ENCODE measurements around the gene LCN2. TPM values are rescaled to one million over a fixed set of nuclear protein-coding genes. Genes with fewer than 3 reads are reported as not detected.

The LCN2 gene
- total and polyA plus RNA-seq, 9 of the 15 experiments (the other 6 are each of a cell fraction or from before 2014, with no cell fraction given) = 0.10 to 1.2 (median 0.44) TPM; not detected in 1

GRCh38 chr9:128153947-128154695 lies 4.9 kb downstream of the LCN2 start:
- Histone ChIP-seq H3K79me2 (ENCODE audit: control insufficient read depth, insufficient read depth, low read length) (no peaks in the 10 kb centered on the region; the same call in 2 of the 3 replicates), H3K4me1 (replicated peaks in 1 of 2; ENCODE audit: control insufficient read depth in 2 of 2, insufficient read depth in 2 of 2, low read length in 2 of 2) (peaks cover 14 to 55% of the 10 kb centered on the region in 2 experiments), H4K20me1 (replicated peaks; ENCODE audit: control insufficient read depth, insufficient read depth, low read length) (no peaks in the 10 kb centered on the region), H3K9me1 (ENCODE audit: control insufficient read depth, insufficient read depth, low read length) (peaks cover 8% of the 10 kb centered on the region), H3K27ac (ENCODE audit: extremely low read depth, low read depth, low read length) (no peak overlapping the region), H3K27me3 (ENCODE audit: control insufficient read depth in 2 of 2, insufficient read depth in 2 of 2, low read length in 2 of 2) (no peaks in the 10 kb centered on the region), H3K9me3 (replicated peaks; ENCODE audit: control insufficient read depth, insufficient read depth, low read depth, low read length) (no peaks in the 10 kb centered on the region), H3K9ac (ENCODE audit: insufficient read depth in 1 of 2, low read depth in 2 of 2, low read length in 2 of 2) (peak overlapping the region in 1 of 2 experiments; percentile 57; a peak in 2 of 4 replicates), H3K4me3 (no peak overlapping the region), H3K4me2 (ENCODE audit: insufficient read depth, low read length) (no peak overlapping the region), H3K36me3 (ENCODE audit: control insufficient read depth, insufficient read depth, low read length) (no peaks in the 10 kb centered on the region), H2AFZ (ENCODE audit: low read depth, low read length) (0 out of 2 replicates have a peak overlapping the region, but pooled peaks have one; percentile 9)
- DNase-seq (ENCODE audit: extremely low read depth in 1 of 4, low spot score in 3 of 4) (peak in 3 of 4 experiments; percentile 26), FAIRE-seq (no peak), ATAC-seq (no peak)
- in situ Hi-C loops (cut with MboI) = no loop called here
- intact Hi-C loops (cut with micrococcal nuclease) = no loop called here
- ChIA-PET POLR2A (interaction anchor here (1.1 kb wide), 1 partner anchor 21 kb away, joined by 3 read pairs; no protein-coding TSS in a partner anchor), CTCF (ENCODE audit: low intra/inter-chr PET ratio) (no interaction called here)
- no TSS peak for BruUV-seq (replicated peaks)
- 57% methylated on average over 13 of the region's 13 CpGs for WGBS (ENCODE audit: insufficient coverage, low coverage, missing lambda C conversion rate)
- TF ChIP-seq GTF3C2 (IDR thresholded peaks at IDR 0.05; ENCODE audit: borderline replicate concordance, extremely low read depth, insufficient read length) (no peak), TAF15 (IDR thresholded peaks at IDR 0.05; ENCODE audit: low read depth, low read length) (0 out of 2 replicates have a peak, but pooled peaks have one; percentile 7), E4F1 (CRISPR knock-in tag; IDR thresholded peaks at IDR 0.05; ENCODE audit: borderline replicate concordance) (no peak), ARHGAP35 (IDR thresholded peaks at IDR 0.05; ENCODE audit: partially characterized antibody) (no peak), RBM14 (IDR thresholded peaks at IDR 0.05; ENCODE audit: borderline replicate concordance, insufficient read depth, low read depth, low read length) (0 out of 2 replicates have a peak, but pooled peaks have one; percentile 41), FOXO4 (CRISPR knock-in tag; IDR thresholded peaks at IDR 0.05) (0 out of 2 replicates have a peak, but pooled peaks have one; percentile 28), SIX5 (IDR thresholded peaks at IDR 0.05; ENCODE audit: borderline replicate concordance in 1 of 2, insufficient read depth in 1 of 2, low read depth in 1 of 2, low read length in 2 of 2) (0 out of 4 replicates have a peak, but pooled peaks of 1 of the 2 experiments have one; percentile 13)
